HG02759 (cell line): ENCODE results near the gene MYOF.
"Not testable (repeated sequence)": the region's sequence is repeated elsewhere in the genome, so short reads cannot be mapped to it uniquely, and the experiment has no call there.

Source experiments
- ATAC-seq: cut with Tn5 transposase; IDR thresholded peaks from one replicate; pipeline ENCODE4 v1.9.1; 2021; ENCODE audit warnings: mild to moderate bottlenecking, moderate library complexity; ENCODE audit not compliant: unreplicated experiment

The MYOF gene

DNA sequence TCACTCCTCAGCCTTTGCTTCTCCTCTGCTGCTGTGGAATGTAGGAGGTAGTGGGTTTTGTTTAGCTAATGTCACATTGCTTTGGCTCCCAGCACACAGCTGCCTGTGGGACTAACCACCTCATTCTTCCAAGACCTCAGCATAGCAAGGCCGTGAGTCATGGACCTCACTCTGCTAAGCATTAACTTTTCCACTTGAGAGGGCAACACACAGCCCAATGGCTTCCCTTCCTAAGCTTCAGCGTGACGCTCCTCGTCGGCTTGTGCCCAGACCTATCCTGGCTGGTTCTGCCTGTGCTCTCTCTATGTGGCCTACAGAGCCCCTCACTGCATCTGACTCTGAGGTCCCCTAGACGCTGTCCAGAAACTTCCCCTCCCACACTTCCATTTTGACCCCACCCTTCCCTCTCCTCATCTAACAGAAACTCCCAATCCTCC, 23.3 kb downstream of the MYOF start:
- ATAC-seq = no peak

DNA sequence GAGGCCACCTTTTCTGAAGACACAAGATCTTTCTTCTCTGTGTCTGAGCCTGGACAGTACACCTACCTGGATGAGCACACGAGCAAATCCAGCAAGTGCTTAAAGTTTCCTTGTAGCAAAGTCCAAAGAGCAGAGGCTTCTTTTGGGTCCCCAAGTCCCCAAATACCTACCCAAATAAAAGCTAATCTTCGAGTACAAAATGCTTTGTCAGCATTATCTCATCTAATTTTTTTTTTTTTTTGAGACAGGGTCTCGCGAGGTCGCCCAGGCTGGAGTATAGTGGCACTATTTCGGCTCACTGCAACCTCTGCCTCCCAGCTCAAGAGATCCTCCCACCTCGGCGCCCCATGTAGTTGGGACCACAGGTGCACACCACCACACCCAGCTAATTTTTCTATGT, 24.6 kb downstream of the MYOF start:
- no peak for ATAC-seq

DNA sequence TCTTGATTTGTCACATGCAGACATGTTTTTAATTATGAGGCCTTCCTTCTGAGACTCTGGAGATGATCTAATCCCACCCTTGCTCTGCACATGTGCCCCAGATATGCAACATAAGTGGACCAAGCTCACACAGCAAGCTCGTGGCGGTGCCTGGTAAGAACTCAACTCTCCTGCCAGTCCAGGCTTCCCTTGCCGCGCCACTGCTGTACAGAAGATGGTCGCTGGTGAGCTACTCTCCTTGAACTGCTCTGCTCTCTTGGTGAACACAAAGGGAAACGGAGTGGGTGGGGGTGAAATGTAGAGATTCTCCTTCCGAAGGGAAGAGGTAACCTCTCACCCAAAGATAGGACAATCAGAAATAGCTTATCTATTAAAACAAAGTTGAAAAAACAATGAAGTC, 25.7 kb downstream of the MYOF start:
- no peak for ATAC-seq

DNA sequence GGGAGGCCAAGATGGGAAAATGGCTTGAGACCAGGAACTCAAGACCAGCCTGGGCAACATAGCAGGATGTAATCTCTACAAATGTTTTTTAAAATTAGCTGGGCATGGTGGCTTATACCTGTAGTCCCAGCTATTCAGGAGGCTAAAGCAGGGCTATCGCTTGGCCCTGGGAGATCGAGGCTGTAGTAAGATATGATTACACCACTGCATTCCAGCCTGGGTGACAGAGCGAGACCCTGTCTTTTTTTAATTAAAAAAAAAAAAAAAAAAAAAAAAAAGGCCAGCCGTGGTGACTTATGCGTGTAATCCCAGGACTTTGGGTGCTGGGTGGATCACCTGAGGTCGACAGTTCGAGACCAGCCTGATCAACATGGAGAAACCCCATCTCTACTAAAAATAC, 27.4 kb downstream of the MYOF start:
- ATAC-seq = no peak

DNA sequence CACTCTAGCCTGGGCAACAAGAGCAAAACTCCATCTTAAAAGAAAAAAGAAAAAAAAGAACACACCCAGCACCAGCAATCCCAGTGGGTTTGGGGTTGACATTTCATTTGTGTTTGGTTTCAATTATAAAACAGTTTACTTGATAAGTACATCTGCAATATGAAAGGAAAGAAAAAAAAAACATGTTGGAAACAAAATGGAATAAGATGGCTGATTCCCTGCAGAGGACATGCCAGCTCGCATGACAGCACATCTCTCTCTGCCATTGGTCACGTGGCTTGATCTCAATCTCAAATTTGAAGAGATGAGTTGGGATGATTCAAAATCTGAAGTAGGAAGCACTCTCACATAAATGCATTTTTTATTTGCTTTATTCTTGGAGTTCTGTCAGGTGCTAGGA, 28.0 kb downstream of the MYOF start:
- ATAC-seq = no peak

DNA sequence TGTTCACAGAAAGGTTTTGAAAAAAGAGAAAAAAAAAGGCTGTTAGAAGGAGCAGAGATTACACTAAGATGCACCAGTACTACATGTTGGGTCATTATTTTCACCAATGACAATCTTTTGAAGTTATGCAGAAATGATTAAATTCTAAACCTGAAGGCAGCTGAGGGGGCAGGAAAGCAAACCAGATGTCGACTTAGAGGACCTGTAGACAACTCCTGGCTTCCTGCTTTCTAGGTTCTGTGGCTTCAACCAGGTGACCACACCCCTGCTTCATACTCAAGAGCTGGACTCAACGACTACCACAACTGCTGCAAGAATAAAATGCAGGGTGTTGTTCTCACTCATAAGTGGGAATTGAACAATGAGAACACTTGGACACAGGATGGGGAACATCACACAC, 30.0 kb downstream of the MYOF start:
- ATAC-seq = no peak

DNA sequence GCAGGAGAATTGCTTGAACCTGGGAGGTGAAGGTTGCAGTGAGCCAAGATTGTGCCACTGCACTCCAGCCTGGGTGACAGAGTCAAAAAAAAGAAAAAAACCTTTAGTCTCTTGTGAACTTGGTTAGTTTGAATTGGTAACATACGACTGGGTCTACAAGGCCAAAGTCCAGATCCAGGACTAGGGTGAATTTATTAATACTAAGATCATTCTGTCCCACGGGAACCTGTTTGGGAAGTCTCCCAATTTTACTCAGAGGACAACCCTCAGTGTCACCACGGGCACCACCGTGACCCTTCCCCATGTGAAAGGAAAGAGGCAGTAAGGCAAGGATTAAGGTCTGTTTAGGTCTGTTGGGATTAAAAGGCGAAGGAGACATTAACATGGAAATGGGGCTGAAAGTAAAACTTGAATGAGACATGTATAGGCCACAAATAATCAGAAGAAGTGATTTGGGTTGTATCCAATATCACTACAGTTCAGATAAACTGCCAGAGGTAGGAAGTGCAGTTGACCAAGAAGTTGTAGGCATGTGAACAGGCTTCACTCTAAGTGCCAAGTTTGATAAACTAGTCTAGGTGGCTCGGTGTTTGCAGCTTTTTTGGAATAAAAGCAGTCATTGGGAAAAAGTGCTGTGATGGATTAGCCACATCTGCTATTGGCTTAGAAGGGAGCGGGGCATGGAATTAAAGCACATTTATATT, 30.7 kb downstream of the MYOF start:
- no peak for ATAC-seq

DNA sequence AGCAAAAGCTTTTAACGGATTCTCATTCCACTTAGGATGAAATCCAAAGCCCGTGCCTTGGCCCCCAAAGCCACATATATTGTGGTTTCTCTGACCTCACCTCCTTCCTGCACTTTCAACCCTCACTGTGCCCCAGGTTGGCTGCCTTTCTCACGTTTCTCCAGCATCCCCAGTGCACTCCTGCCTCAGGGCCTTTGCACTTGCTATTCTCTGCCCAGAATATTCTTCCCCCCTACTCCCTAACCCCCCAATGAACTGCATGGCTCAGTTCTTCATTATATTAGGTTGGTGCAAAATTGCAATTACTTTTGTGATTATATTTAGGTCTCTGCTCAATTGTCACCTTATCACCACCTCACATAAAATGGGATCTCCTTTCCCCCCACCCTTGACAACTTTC, 34.2 kb downstream of the MYOF start:
- no peak for ATAC-seq

DNA sequence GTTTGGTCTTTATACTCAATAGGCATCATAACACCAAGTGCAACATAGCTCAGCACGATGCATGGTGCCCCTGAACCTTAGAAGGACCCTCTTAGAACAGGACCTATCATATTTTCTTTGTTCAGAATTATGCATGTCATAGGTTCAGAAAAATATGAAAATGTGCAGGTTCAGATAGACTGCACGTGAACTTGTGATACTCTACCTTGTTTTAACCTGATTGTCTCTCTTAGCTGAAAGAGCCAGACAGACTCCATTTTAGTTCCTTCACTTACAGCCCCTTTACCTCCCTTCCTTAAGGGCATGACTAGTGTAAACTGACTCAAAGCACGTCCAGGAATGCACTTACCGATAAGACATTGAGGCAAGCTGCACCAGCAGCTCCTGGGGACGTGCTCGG, 35.1 kb downstream of the MYOF start:
- ATAC-seq = no peak

DNA sequence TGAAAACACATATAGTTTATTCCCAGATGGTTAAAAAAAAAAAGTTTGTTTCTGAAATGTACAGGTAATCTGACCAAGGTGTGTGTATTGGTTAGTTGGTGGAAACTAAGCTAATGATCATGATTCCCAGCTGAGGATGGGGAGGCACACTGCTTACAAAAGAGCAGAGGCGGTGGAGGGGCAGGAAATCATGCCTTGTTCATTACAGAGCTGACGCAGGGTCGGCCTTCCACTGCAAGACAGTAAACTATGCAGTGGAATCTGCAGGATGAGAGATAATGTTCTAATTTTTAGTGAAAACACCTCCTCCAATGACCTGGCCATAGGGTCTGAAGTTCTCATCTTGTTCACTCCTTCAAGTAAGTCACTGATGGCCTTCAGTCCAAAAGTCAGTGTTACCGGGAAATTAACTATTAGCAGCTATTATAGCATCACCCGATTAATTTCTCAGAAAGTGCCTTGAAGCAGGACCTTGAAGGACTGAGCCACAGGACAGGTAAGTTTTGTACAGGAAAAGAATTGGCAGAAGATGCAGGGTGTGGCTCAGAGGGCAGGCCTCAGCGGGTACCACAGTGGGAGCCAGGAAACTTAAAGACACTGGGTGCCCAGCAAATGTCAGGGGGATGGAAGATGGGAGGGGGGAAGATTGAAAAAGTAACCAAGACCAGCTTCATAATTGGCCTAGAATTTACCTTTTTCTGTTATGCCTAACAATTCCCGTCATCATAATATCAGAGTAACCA, 36.0 kb downstream of the MYOF start:
- no peak for ATAC-seq

DNA sequence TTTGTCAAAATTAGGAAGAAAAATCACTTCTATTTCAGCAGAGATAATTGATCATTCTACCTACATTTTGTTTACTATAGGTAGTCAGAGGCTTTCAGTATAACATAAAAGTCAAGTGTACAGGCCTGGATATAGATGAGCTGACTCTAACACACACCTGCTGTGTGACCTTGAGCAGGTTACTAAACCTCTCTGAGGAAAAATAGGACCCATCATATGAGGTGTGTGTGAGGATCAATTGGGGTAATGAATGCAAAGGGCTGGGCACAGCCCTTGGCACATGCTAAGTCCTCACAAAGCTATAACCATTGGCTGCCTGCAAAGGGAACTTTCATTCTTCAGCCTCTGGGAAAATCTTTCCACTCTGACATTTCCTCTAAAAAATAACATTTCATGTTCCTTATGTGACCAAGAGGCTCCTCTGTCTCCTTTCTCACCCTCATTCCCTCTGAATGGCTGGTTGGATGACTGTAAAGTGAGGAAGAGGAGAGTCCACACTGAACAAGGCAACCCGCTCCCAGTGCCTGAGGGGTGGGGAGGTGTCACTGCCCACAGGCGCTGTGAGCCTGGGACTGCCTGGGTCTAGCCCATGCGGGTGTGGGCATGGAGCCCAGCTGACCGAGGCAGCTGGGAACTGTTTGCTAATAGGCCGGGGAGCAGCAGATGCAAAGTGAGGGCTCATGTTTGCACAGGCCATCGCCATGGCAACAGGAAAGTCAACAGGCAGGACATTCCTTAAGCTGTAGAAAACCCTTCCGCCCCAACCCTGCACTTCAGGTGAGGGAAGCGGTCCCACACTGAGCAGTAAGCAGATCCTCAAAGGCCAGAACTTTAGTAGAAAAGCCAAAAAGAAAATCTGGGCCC, 36.8 kb downstream of the MYOF start:
- ATAC-seq = no peak

DNA sequence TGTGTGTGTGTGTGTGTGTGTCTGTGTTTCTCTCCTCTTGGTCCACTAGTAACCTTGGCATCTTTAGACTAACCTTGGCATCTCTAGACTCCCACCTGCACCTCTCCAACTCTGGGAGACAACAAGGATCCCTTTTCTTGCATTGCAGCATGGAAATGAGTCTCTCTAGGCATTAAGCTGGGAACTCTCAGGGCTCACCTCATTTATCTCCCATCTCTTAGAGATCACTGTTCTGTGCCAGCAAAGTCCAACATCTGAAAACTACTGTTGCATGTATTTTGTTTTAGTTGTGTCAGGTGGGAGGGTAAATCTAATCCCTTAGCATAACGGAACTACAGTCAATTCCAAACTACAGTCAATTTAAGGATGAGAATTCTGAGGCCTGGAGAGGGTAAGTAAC, 38.7 kb downstream of the MYOF start:
- no peak for ATAC-seq

DNA sequence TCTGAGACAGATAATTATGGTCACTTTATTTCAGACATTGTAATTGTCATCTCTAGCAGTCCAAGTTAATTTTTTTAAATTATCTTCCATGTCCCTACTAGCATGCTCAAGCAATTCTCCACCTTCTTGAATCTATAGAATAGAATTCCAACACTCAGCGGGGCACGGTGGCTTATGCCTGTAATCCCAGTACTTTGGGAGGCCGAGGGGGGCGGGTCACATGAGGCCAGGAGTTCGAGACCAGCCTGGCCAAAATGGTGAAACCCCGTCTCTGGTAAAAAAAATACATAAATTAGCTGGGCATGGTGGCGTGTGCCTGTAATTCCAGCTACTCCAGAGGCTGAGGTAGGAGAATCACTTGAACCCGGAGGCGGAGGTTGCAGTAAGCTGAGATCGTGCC, 39.4 kb downstream of the MYOF start:
- ATAC-seq = not testable (repeated sequence)

DNA sequence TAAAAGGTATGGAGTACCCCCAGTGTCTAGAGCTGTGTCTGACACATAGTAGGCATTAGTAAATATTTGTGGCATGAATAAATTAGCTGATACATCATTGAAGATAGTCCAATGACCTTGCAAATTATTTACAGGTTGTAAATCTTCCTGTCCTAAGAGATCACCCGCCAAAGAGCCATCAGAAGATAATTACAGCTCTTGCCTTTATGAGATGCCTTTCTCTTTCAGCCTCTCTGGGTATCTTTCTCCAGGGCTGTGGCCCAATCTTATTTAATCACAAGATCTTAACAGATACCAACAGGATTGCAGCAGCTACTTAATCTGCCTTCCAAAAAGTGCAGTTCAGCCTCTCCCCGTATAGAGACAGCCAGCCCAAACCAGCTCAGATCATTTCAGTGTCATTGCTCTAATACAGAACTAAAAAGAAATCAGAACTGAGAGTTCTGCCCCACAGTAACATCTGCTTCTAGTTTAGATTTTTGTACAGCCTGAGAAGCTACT, 41.5 kb downstream of the MYOF start:
- no peak for ATAC-seq

DNA sequence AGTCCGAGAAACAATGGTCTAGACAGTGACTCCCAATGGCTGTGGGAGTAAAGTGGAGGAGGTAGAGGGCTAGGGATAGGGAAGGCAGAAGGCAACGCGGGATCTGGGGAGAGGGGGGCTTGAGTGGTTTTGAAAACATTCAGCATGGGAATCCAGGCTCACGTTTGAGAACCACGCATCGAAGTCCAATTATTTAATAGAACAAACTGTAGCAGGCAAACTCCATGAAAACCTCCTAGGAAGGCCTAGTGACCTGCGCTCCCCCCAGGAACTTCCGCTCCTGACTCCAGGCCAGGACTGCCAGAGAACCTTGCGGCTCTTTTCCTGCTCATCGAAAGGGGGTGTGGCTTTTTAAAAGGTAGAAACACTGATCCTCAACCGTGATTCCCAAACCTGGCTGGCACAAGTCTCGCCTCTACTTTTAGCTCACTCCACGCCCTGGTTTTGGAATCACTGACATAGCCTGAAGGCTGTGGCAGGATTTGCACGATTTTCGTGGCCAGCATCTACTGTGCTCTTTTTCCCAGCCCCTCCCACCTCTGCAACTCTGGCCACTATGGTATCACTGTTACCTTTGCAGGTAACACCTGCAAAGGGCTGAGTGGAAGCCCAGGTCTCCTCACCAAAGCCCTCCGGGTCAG, 43.4 kb downstream of the MYOF start:
- ATAC-seq = no peak

DNA sequence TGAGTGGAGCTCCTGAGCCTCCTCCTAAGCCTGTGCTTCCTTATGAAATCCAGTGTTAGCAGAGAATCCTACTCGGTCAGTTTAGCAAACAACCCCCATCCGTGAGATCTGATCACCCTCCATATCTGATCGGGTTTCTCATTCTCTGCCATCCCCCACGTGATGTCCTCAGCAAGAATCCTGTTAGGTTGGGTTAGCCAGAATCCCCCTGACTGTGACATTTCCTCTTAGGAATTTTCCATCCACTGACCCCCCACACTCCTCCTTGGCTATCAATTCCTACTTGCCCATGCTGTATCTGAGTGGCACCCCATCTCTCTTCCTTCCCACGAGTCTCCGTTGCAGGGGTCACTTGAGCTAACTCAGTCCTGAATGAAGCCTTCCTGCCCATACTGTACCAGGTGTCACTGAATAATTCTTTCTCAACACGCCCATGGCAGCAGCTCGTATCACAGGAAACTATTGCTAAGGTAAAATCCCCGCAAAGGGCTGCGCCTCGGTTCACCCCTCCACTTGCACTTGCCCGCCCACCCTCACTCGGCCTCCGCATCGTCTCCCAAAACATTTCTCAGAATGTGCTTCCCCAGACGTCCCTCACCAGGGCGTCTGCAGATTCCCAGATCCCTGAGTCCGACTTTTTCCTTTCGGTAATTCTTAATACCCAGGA, 44.1 kb downstream of the MYOF start:
- no peak for ATAC-seq

DNA sequence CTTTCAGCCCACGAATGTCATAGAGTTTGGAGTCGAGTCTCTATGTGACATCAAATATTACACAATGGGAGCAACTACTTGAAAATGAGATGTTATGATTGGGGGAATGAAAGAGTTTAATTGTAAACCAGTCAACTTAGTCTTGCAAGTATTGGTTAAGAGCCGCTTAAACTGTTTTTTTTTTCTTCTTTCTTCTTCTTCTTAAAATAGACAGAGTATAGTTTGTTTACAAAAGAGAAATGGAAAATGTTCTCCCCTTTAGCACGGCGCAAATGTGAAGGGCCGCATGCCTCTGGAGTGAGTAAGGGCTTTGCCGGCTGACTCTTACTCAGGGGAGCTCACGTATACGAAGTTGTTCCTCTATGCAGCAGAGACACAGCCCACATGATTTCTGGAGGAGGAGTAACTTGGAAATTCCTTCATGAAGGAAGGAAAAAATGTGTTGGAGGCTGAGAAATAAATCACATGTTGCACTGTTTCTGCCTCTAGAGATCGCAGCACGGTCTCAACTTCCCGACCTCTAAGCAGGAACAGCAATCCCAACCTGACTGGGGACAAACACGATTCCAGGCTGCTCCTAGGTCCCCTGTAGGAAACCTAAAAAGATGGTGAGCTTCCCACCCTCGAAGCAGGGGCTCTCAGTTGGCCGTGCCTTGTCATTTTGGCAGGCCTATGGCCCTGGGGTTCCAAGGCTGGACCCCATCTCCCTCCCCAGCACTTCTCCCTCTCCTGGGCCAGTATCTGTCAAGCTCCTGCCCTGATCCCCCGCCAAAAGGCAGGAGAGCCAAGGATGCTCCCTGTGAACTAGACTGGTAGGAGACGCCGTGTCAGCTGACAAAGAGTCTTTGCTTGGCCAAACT, 44.8 kb downstream of the MYOF start:
- ATAC-seq = no peak

DNA sequence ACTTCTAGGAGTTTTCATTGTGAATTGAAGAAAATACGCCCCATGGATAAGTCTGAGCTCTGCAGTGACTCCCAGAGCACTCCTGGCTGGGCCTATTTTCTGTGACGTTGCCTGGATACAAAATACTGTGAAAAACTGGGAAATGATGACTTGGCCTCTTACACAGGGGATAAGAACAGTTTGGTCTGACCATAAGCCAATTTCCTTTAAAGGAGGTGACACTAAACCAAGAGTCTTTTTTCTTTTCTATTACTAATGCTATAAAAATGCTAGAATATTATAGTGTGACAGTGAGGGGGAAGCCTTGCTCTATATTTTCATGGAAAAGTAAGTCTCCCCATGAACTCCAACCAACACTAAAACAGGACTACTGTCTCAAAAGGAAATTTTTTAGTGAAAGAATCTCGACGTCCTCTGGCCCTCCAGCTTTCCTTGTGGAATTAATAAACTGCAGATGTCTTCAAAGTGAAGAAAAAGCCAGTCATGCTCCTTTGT, 45.5 kb downstream of the MYOF start:
- no peak for ATAC-seq

DNA sequence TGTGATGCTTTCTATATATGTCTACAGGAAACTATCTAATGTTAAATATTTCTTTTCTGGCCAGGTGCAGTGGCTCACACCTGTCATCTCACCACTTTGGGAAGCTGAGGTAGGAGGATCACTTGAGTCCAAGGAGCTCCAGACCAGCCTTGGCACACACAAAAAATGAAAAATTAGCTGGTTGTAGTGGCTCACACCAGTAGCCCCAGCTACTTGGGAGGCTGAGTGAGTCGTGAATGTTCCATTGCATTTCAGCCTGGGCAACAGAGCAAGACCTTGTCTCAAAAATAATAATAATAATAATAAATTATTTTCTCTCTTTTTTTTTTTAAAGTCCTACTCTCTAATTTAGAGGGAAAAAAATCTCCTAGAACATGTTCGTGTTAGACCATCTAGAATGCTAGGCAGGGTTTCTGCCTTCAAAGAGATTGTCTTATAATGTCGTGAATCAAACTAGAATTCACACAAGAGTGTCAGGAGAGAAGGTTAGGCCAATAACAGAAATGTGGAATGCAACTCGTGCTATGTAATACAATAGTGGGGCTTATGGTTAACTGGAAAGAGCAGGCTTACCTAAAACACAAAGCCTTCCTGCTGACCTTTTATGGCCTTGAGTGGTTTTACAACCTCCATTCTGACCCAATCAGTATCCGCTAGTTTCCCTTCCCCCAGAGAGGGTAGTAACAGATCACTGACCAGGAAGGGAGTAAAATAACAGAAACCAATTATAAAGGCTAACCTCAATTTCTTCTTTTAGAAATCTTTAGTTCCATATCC, 46.3 kb downstream of the MYOF start:
- no peak for ATAC-seq
